ENCODE measurements around the gene CDK17.
"Not testable (repeated sequence)": the region's sequence is repeated elsewhere in the genome, so short reads cannot be mapped to it uniquely, and the experiment has no call there.

The CDK17 gene

DNA sequence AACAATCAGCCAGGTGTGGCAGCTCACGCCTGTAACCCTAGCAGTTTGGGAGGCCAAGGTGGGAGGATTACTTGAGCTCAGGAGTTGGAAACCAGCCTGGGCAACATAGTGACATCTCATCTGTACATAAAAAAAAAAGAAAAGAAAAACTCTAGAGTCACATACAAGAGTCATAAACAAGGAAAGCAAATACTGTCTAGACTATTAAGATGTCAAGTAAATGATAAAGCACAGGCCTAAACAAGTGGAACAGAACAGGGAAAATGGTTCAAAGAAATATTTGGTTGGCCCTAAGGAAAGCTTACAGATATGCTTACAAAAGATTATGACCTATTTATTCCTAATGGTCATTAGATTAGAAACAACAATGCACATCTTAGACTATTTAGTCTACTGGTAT lies 12.3 kb downstream of the CDK17 start:
- DNase-seq (ENCODE audit: low read depth): no peak

GRCh38 chr12:96386794-96387193 lies 13.4 kb downstream of the CDK17 start:
- no peak for DNase-seq (ENCODE audit: low read depth)

DNA sequence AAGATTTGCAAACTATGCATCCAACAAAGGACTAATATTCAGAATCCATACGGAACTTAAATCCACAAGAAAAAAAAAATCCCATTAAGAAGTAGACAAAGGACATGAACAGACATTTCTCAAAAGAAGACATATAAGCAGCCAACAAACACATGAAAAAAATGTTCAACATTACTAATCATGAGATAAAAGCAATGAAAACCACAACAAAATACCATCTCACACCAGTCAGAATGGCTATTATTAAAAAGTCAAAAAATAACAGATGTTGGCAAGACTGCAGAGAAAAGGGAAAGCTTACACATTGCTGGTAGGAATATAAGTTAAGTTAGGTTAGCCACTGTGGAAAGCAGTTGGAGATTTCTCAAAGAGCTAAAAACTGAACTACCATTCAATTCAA lies 16.2 kb downstream of the CDK17 start:
- no peak for DNase-seq (ENCODE audit: low read depth)

- no peak for DNase-seq (ENCODE audit: low read depth)
These were observed 16.9 kb downstream of the CDK17 start for GRCh38 chr12:96383371-96383770.

GRCh38 chr12:96379743-96380142 lies 20.5 kb downstream of the CDK17 start:
- not testable (repeated sequence) for DNase-seq (ENCODE audit: low read depth)

DNA sequence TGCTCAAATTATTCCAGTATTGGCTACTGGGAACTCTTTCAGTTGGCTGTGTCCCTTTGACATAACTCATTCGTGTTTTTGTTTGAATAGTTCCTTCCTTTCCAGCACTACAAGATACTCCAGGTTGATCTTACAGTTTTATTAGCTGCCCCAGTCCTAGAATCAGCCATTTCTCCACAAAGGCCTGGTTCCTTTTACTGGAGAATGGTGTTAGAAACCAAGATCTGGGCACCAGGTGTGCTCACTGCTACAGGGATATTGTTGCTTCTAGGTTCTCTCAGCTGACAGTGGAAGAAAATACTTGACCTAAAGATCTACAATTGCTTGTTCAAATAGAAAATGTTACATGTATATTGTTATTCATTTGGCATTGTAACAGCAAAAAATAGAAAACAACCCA lies 21.9 kb downstream of the CDK17 start:
- DNase-seq (ENCODE audit: low read depth): no peak

DNA sequence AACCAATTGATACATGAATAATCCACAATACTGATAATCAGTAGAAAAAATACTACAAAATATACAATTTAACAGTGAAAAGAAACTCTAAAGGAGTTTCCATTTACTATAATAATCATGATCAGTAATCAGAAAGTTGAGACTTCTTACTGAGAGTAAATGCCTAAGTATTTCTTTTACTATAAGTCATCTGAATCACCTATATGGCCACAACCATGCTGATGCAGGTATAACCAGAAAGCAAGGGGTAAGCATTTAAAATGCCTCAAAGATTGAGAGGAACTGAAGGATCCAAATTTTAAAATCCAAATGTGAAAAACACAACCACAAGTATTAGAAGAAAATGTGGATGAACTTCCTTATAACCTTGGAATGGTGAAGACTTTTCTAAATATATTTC lies 23.4 kb downstream of the CDK17 start:
- no peak for DNase-seq (ENCODE audit: low read depth)

DNA sequence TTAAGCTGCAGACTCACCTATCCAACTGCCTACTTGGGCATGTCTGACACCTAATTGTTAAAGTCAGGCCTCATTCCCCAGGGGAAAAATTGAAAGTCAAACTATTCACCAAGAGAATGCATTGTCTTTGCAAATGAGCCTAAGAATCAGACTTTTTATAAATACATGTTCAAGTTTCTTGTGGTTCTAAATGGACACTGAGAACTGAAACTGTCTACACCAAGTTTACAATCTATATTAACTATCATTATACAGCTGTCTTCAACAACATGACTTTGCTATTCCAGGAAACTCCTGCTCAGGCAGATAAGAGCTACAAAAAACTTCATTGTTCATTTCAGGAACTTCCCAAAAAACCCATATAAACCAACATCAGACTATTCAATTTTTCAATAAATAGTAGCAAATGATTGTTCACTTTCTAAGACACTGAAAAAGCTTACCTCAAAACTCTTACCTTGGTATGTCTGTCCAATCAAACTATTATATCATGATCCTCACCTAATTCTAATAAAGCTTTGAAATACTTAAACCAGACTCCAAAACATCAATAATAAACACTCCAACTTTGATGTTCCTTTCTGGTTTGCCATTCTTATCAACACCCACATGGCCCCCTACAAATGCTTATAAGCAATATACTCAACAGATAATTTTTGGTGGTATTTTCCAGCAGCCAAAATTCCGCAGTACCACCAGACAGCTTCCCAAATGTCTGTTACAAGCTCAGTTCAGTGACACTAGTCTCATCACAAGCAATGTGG lies 24.2 kb downstream of the CDK17 start:
- DNase-seq (ENCODE audit: low read depth): no peak

- DNase-seq (ENCODE audit: low read depth): no peak
These were observed 25.1 kb downstream of the CDK17 start for GRCh38 chr12:96375170-96375569.

DNA sequence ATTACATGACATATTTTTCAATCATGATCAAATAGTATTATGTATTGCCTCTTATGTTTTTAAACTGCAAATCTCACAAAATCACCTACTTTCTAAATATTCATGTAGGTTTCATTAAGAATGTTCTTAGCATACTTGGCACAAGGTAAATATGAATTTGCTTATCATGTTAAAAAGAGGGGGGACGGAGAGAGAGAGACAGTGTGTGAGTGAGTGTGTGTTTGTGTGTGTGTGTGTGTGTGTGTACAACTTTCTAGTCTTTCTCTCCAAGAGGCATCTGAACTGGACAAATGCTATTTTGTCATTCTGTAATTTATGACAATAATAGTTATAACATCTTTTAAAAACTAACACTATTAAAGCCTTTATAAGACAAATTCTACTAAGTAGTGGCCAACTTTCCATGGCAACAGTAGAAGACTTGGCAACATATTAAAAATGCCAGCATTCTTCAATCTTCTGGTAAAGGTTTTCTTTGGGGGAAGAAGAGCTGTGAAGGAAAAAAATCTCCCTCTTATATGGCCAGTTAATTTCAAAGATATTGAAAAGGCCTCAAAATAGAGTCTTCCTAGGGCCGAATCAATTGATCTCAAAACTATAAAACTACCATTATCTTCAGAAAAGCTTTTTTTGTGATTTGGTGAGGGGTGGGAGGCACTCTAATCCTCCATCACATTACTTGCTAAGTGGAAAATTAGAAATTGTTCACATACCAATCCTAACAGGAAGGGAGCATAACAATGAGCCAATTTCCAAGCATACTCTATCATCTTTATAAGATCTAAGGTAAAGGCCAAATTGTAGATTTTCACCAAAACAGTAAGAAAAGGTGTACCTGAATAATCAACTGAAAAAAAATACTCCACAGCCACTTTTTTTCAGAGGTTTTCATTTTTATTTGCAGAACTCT lies 28.2 kb downstream of the CDK17 start:
- no peak for DNase-seq (ENCODE audit: low read depth)

DNA sequence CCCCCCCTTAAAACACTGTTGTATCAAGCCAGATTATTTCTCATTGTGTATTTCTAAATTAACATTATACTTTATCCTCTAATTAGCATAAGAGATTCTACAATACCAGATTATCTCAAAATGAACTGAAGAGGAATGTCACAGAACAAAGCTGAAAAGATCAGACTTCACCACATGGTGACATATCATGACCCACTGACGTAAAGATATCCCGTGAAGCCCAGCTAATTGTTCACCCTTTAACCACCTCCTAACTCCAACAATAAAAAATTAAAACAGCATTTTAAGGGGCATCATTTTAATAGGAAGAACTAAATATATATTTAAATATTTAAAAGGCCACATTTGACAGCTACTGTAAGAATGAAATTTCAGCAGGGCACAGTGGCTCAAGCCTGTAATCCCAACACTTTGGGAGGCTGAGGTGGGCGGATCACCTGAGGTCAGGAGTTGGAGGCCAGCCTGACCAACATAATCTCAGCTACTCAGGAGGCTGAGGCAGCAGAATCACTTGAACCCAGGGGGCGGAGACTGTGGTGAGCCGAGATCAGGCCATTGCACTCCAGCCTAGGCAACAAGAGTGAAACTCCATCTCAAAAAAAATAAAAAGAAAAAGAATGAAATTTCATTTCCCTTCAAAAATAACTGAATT lies 29.0 kb downstream of the CDK17 start:
- no peak for DNase-seq (ENCODE audit: low read depth)

DNA sequence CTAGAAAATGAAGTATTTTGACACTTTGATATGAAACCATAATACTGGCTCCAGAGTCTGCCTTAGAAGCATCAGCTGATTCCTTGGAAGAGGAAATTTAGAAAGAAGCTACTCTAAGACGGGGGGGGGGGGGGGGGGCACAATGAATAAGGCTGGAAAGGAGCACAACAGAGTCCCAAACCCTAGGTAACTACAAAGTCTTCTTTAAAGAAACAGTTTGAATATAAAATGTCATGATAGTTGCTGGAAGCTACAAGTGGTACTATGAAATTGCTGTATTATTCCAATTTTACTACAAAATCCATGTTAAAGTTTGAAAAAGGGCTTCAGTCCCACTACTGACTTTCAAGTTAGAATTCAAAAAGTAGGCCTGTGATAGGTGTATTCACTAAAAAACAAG lies 31.6 kb downstream of the CDK17 start:
- no peak for DNase-seq (ENCODE audit: low read depth)

- no peak for DNase-seq (ENCODE audit: low read depth)
These were observed 32.0 kb downstream of the CDK17 start for GRCh38 chr12:96368233-96368632.

- no peak for DNase-seq (ENCODE audit: low read depth)
These were observed 33.9 kb downstream of the CDK17 start for GRCh38 chr12:96366381-96366654.

DNA sequence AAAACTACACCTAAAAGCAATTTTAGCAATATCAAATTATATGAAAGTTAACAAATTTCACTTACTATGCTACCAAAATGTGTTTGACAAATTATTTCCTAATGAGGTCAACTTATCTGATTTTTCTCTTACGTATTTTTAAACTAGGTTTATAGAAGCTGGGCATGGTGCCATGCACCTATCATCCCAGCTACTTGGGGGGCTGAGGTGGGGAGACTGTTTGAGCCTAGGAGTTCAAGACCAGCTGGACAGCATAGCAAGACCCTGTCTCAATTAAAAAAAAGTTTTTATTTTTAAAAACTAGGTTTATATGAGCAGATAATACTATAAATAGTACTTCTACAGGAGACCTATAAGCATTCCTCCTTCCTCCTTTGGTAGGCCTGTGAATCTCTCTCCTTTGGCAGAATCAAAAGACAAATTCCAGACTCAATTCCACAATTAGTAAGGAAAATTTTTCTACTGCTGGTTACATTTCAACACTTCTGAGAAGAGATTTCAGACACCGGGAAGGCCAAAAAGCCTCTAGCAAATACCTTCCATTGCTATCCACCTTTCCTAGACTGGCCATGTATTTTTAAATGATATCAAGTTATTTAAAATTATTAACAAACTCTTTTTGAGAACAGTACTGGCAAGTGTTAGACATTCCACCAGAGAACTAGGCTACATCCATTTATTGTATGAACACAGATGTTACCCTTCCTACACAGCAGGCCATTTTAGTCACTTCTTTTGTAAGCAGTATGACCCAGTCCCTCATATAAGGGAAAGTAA lies 34.4 kb downstream of the CDK17 start:
- DNase-seq (ENCODE audit: low read depth): no peak

GRCh38 chr12:96364092-96364700 lies 36.0 kb downstream of the CDK17 start:
- no peak for DNase-seq (ENCODE audit: low read depth)

GRCh38 chr12:96361074-96361473 lies 39.2 kb downstream of the CDK17 start:
- DNase-seq (ENCODE audit: low read depth): no peak

GRCh38 chr12:96360550-96360949 lies 39.7 kb downstream of the CDK17 start:
- no peak for DNase-seq (ENCODE audit: low read depth)

DNA sequence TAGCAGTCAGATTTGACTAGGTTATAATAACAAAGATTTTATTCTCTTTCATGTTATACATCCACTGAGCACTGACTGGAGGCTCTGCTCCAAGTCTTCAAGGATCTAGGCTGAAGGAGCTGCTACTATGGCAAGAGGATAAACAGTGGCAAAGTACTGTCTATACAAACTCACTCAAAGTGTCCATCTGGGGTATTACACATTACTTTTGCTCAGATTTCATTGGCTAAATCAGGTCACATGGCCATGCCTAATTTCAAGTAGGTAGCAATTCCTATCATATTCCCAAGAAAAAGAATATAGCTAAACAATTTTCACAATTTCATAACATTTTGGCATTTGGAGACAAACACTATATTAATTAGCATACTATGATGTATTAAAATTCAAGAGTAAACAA lies 40.9 kb downstream of the CDK17 start:
- DNase-seq (ENCODE audit: low read depth): no peak

DNA sequence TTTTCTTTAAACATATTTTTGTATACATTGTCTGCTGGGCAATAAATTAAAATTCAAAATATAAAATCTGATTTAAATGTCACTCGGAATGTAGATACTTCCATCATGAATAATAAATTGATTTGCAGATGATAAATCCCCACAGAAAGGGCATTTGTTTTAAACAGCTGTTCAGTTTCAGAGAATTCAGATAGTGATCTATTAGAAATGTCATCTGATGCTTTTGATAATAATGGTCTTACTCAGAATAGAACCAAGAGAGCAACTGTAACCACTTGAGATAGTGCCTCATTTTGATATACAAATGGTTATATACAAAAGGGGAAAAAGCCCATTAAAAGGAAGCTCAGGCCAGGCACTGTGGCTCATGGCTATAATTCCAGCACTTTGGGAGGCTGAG lies 43.4 kb downstream of the CDK17 start:
- DNase-seq (ENCODE audit: low read depth): no peak

GRCh38 chr12:96354844-96355534 lies 45.2 kb downstream of the CDK17 start:
- DNase-seq (ENCODE audit: low read depth): no peak

Measured in stimulated activated CD8-positive, alpha-beta memory T cell treated with anti-CD3 and anti-CD28 coated beads, Interleukin-4, amount 100 ng/mL, for 24 hours (primary cell).